BLaER1 treated with 17β-estradiol and CSF1 and Interleukin-3, amounts not matched to agents 10 nM and 100 nM (cell line): ENCODE data around the gene S100G.

Experiments
- H3K27ac ChIP-seq, 11 experiments: shearing (Covaris generic); formaldehyde crosslinking; 2 replicates each; pipeline ENCODE4 v1.8.1; 2022
- H3K27me3 ChIP-seq, 11 experiments: shearing (Covaris generic); formaldehyde crosslinking; 2 replicates each; pipeline ENCODE4 v1.8.1; 2022
- H3K36me3 ChIP-seq, 11 experiments: shearing (Covaris generic); formaldehyde crosslinking; 2 replicates each; pipeline ENCODE4 v1.8.1; 2022
- H3K4me1 ChIP-seq, 10 experiments: shearing (Covaris generic); formaldehyde crosslinking; 2 replicates each; pipeline ENCODE4 v1.8.1; 2022
- H3K4me2 ChIP-seq, 11 experiments: shearing (Covaris generic); formaldehyde crosslinking; 2 replicates each; pipeline ENCODE4 v1.8.1; 2022
- H3K4me3 ChIP-seq, 10 experiments: shearing (Covaris generic); formaldehyde crosslinking; 2 replicates each; pipeline ENCODE4 v1.8.1; 2022
- H3K9ac ChIP-seq, 11 experiments: shearing (Covaris generic); formaldehyde crosslinking; 2 replicates each; pipeline ENCODE4 v1.8.1; 2022
- H3K9me3 ChIP-seq, 11 experiments: shearing (Covaris generic); formaldehyde crosslinking; replicated peaks in 1 of 11; 2 replicates each; pipeline ENCODE4 v1.8.1; 2022
- H4K20me1 ChIP-seq, 11 experiments: shearing (Covaris generic); formaldehyde crosslinking; 2 replicates each; pipeline ENCODE4 v1.8.1; 2022
- Cebpa-rat ChIP-seq, 11 experiments: shearing (Covaris generic); IDR thresholded peaks; 2 replicates each; pipeline ENCODE4 v1.8.1; 2022

S100G gene

GRCh38 chrX:16683007-16683664 is 33.2 kb downstream of the S100G start:
- no peak for TF ChIP-seq Cebpa-rat (IDR thresholded peaks at IDR 0.05)
- no peak overlapping the region for H3K27ac ChIP-seq
- peaks cover 0 to 7% (median 0%) of the 10 kb centered on the region in 11 experiments; a peak in 4 of 22 replicates for H4K20me1 ChIP-seq
- H3K4me2 ChIP-seq, result no peak overlapping the region
- peaks cover 50 to 96% (median 91%) of the 10 kb centered on the region in 11 experiments for H3K27me3 ChIP-seq
- no peaks in the 10 kb centered on the region for H3K4me1 ChIP-seq
- no peak overlapping the region for H3K4me3 ChIP-seq
- H3K9ac ChIP-seq, result no peak overlapping the region
- H3K36me3 ChIP-seq, result peaks cover 7 to 58% (median 31%) of the 10 kb centered on the region in 11 experiments; a peak in 19 of 22 replicates
- no peaks in the 10 kb centered on the region for H3K9me3 ChIP-seq

- H4K20me1 ChIP-seq, result peaks cover 0 to 7% (median 0%) of the 10 kb centered on the region in 11 experiments; a peak in 3 of 22 replicates
- no peak overlapping the region for H3K9ac ChIP-seq
- H3K4me2 ChIP-seq, result no peak overlapping the region
- no peak for TF ChIP-seq Cebpa-rat (IDR thresholded peaks at IDR 0.05)
- no peaks in the 10 kb centered on the region for H3K9me3 ChIP-seq
- H3K27ac ChIP-seq, result no peak overlapping the region
- H3K4me3 ChIP-seq, result no peak overlapping the region
- H3K4me1 ChIP-seq, result no peaks in the 10 kb centered on the region
- H3K36me3 ChIP-seq, result peaks cover 5 to 41% (median 28%) of the 10 kb centered on the region in 11 experiments; a peak in 17 of 22 replicates
- H3K27me3 ChIP-seq, result peaks cover 43 to 95% (median 91%) of the 10 kb centered on the region in 11 experiments
These were observed 37.6 kb downstream of the S100G start for GRCh38 chrX:16687514-16687913.

GRCh38 chrX:16695079-16695676 is 45.2 kb downstream of the S100G start:
- Histone ChIP-seq H3K4me3 (no peak overlapping the region), H3K27ac (no peak overlapping the region), H3K9ac (no peak overlapping the region), H3K4me2 (no peak overlapping the region), H3K36me3 (peaks cover 0 to 32% (median 22%) of the 10 kb centered on the region in 11 experiments; a peak in 12 of 22 replicates), H3K4me1 (no peaks in the 10 kb centered on the region), H3K27me3 (peaks cover 54 to 96% (median 84%) of the 10 kb centered on the region in 11 experiments), H4K20me1 (peaks cover 0 to 13% (median 0%) of the 10 kb centered on the region in 11 experiments; a peak in 3 of 22 replicates), H3K9me3 (no peaks in the 10 kb centered on the region)
- TF ChIP-seq Cebpa-rat (IDR thresholded peaks at IDR 0.05), result no peak

GRCh38 chrX:16696956-16697355 is 47.0 kb downstream of the S100G start:
- TF ChIP-seq Cebpa-rat (IDR thresholded peaks at IDR 0.05), result no peak
- Histone ChIP-seq H3K27me3 (peaks cover 53 to 96% (median 84%) of the 10 kb centered on the region in 11 experiments), H3K27ac (no peak overlapping the region), H3K4me1 (no peaks in the 10 kb centered on the region), H3K36me3 (peaks cover 0 to 23% (median 14%) of the 10 kb centered on the region in 11 experiments; a peak in 11 of 22 replicates), H3K9me3 (no peaks in the 10 kb centered on the region), H3K4me3 (no peak overlapping the region), H3K4me2 (no peak overlapping the region), H3K9ac (no peak overlapping the region), H4K20me1 (peaks cover 0 to 14% (median 0%) of the 10 kb centered on the region in 11 experiments; a peak in 3 of 22 replicates)

GRCh38 chrX:16699389-16699788 is 49.4 kb downstream of the S100G start:
- Histone ChIP-seq H3K4me1 (no peaks in the 10 kb centered on the region), H3K27me3 (peaks cover 55 to 91% (median 82%) of the 10 kb centered on the region in 11 experiments), H3K9me3 (no peaks in the 10 kb centered on the region), H3K4me2 (no peak overlapping the region), H4K20me1 (peaks cover 0 to 11% (median 0%) of the 10 kb centered on the region in 11 experiments; a peak in 3 of 22 replicates), H3K9ac (no peak overlapping the region), H3K4me3 (no peak overlapping the region), H3K27ac (no peak overlapping the region), H3K36me3 (peaks cover 0 to 19% (median 0%) of the 10 kb centered on the region in 11 experiments; a peak in 9 of 22 replicates)
- TF ChIP-seq Cebpa-rat (IDR thresholded peaks at IDR 0.05), result no peak

GRCh38 chrX:16700734-16701133 is 50.8 kb downstream of the S100G start:
- Histone ChIP-seq H3K27me3 (peaks cover 56 to 94% (median 84%) of the 10 kb centered on the region in 11 experiments), H3K9ac (no peak overlapping the region), H3K36me3 (peaks cover 0 to 19% (median 0%) of the 10 kb centered on the region in 11 experiments; a peak in 9 of 22 replicates), H3K4me2 (no peak overlapping the region), H3K4me1 (no peaks in the 10 kb centered on the region), H3K4me3 (no peak overlapping the region), H3K27ac (no peak overlapping the region), H4K20me1 (peaks cover 0 to 10% (median 0%) of the 10 kb centered on the region in 11 experiments; a peak in 1 of 22 replicates), H3K9me3 (no peaks in the 10 kb centered on the region)
- no peak for TF ChIP-seq Cebpa-rat (IDR thresholded peaks at IDR 0.05)

- peaks cover 40 to 88% (median 73%) of the 10 kb centered on the region in 11 experiments for H3K27me3 ChIP-seq
- TF ChIP-seq Cebpa-rat (IDR thresholded peaks at IDR 0.05), result no peak
- peaks cover 0 to 13% (median 4%) of the 10 kb centered on the region in 11 experiments; a peak in 9 of 22 replicates for H3K36me3 ChIP-seq
- 0 out of 22 replicates have a peak, but pooled peaks cover 0 to 6% (median 0%) of the 10 kb centered on the region in 11 experiments for H4K20me1 ChIP-seq
- no peak overlapping the region for H3K4me2 ChIP-seq
- H3K9ac ChIP-seq, result no peak overlapping the region
- no peaks in the 10 kb centered on the region for H3K9me3 ChIP-seq
- H3K4me3 ChIP-seq, result no peak overlapping the region
- H3K4me1 ChIP-seq, result no peaks in the 10 kb centered on the region
- no peak overlapping the region for H3K27ac ChIP-seq
These were observed 53.0 kb downstream of the S100G start for GRCh38 chrX:16702700-16703599.
